Ramos (cell line): Measurements from ENCODE around the gene ACKR1.

Source experiments
- in situ Hi-C: fragments of 300-500 bp; cut with MboI; formaldehyde crosslinking; loops from one replicate; pipeline ENCODE4 v1.14.3; 2022; ENCODE audit warnings: low sequenced_read_pairs; ENCODE audit not compliant: unreplicated experiment

The ACKR1 gene, protein sequence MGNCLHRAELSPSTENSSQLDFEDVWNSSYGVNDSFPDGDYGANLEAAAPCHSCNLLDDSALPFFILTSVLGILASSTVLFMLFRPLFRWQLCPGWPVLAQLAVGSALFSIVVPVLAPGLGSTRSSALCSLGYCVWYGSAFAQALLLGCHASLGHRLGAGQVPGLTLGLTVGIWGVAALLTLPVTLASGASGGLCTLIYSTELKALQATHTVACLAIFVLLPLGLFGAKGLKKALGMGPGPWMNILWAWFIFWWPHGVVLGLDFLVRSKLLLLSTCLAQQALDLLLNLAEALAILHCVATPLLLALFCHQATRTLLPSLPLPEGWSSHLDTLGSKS

DNA sequence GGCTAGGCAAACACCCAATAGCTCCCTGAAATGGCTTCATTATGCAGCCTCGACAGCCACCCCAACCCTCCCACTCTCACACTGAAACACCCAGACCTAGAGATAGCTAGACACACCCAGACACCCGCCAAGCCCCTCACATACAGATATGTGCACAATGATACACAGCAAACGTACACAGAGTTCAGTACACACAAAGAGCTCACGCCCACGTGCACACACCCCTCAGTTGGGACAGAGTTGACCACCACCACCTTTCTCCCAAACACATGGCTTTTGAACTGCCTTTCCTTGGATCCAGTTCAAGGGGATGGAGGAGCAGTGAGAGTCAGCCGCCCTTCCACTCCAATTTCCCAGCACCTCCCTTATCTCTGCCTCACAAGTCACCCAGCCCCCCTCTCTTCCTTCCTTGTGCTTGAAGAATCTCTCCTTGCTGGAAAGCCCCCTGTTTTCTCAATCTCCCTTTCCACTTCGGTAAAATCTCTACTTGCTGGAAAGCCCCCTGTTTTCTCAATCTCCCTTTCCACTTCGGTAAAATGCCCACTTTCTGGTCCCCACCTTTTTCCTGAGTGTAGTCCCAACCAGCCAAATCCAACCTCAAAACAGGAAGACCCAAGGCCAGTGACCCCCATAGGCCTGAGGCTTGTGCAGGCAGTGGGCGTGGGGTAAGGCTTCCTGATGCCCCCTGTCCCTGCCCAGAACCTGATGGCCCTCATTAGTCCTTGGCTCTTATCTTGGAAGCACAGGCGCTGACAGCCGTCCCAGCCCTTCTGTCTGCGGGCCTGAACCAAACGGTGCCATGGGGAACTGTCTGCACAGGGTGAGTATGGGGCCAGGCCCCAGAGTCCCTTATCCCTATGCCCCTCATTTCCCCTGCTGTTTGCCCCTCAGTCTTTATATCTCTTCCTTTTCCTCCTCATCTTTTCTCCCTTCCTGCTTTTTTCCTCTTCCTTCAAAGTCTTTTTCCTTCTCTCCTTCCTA, at the start of gene ACKR1:
Gene ACKR1, plus strand, starts transcription at position 715 of the 981 bp plus-strand sequence. Its CDS starts 85 bp downstream, at position 800.
- in situ Hi-C loops = no loop called here

DNA sequence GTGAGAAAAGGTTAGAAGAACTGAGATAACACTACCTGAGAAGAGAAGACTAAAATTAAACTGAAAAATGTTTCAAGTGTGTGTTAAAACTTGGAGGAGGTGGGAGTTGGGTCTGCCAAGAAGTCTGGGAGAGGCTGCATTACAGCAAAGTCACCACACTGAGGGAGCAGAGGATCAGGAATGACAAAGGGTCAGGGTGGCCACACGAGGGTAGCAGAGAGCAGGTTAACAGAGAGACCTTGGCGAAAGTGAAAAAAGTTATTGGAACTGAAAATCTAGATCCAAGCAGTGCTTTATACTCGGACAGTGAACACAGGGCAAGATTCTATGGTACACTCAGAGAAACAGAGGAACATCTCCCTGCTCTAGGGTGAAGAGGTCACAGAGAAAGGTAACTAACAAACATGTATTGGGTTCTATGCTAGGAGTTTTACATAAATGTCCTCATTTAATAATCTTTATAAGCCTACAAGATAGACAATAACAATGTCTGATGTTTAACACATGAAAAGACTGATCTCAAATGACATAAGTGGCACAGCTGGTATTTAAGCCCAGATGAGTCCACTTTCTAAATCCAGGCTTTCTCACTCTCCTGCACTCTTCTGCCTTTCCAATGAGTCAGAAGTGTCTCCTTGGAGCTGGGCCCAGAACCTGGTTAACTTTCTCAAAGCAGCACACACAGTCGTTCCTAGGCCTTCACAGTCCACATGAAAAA, 43.5 kb upstream of the ACKR1 start:
- in situ Hi-C loops = no loop called here

DNA sequence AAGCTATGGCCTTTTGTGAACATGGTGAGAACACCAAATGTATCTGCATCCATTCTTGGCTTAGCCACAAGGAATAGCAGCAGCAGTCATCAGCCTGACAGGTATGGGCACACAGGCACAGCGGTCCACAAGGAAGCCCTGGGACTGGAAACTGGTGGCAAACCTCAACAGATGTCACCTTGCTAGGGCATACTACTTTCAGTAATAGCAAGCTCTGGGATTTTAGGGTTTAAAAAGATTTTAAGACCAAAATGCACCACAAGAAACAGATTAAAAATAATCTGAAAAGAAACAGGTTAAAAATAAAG, 43.0 kb upstream of the ACKR1 start:
- in situ Hi-C loops = no loop called here

DNA sequence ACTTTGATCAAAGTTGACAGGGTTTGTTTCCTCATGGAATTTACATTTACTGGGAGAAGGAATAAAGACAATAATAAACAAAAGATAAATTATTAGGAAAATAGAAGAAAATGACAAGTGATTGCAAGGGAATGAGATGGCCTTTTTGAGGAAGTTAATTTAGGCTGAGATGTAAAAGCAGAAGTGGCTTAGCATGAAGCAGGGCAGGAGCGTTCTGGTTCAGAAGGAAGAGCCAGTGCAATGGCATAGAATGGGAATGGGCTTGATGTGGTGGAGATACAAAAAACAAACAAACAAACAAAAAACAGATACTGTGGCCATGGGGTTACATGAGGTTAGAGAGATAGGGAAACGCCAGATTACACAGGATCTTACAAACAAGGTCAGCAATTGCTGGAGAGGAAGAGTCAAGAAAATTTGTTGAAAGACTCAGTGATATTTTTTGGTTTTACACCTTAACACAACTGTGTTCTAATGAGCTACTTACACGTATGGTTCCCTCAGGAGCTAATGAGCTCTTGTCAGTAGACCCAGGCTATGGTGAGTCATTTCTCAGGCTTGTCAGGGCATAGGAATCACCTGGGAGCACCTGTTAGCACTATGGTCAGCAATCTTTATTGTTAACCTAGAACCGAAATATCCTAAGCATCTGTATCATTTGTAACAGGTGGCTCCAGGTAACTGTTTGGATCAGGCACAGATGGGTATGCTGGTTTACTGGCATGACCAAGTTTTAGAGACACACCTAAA, 42.0 kb upstream of the ACKR1 start:
- in situ Hi-C loops = no loop called here

DNA sequence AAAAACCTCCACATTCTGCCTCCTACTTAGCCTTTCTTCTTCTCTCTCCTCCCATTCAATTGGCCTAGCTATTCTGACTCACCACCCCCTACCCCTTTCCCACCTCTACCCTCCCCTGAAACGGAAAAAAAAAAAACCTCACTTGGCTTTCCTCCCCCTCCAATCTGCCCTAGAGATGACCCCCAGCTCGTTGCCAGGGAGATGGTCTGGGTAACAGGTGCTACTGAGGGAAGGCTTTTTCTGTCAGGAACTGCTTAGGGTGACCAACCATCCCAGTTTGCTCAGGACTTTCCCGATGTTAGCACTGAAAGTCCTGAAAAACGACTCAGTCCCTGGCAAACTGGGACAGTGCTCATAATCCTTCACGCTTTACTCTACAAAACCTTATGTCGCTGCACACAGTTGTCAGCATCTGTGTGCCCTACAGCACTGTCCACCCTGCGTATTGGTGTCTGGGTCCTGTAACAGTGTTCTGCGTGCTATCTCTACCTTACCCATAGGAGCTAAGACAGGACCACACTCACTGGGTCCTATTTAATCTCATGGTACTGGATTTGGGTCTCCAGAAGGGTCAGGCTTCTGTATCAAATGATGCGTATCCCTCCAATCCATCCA, 41.0 kb upstream of the ACKR1 start:
- in situ Hi-C loops = no loop called here

DNA sequence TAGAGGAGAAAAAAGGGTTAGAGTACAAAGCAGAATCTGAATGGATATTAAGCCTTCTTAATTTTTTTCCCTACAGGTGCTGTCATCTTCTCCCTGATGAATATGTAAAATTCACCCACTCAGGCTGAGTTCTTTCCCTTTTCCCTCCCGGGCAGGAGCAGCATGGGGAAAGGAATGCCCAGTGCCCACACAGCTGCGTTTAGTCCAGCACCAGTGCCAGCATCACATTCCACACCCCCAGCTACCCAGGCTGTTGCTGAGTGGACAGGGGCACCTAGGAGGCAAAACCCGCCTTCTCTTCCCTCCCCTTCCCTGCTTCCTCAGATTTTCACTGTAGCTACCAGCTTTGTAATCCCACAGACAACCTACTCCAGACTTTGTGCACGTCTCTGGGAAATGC, 36.6 kb upstream of the ACKR1 start:
- in situ Hi-C loops = no loop called here

DNA sequence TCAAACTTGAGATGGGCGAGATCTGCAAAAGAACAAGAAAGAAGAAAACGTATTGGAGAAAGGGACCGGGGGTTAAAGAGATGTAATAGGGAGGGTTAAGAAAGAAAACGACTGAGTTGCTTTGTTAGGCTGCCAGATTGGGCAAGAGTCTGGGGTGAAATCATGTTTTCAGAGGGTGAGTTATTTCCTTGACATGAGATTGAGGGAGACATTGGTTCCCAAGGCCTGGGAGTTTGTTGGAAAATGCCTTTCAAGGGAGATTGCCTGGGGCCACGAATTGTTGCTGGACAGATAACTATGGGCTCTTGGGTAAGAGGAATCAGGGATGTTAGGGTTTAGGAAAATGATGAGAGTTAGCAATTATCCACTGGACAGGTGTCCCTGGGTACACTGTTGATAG, 34.0 kb upstream of the ACKR1 start:
- in situ Hi-C loops = no loop called here

DNA sequence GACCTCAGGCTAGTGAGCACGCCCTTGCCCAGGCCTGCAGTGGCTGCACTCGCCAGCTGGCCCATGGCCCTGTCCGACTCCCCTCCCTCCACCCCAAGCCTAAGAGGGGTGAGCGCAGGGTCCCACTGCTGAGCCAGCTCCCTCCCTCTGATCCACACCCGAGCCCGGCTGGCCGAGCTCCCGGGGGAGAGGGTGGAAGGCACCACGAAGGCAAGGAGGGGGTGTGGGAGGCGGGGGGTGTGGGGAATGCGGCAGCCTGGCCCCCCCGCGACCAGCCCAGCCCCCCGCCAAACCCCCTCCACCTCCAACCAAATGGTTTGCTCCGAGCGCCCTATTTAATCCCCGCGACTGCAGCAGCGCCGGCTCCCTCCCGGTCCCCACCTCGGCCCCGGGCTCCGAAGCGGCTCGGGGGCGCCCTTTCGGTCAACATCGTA, 33.4 kb upstream of the ACKR1 start, which contains the start of gene CADM3:
Gene CADM3, plus strand, starts transcription at position 362 of the 434 bp plus-strand sequence. CDS start 151 bp downstream, outside the sequence.
- in situ Hi-C loops = no loop called here

DNA sequence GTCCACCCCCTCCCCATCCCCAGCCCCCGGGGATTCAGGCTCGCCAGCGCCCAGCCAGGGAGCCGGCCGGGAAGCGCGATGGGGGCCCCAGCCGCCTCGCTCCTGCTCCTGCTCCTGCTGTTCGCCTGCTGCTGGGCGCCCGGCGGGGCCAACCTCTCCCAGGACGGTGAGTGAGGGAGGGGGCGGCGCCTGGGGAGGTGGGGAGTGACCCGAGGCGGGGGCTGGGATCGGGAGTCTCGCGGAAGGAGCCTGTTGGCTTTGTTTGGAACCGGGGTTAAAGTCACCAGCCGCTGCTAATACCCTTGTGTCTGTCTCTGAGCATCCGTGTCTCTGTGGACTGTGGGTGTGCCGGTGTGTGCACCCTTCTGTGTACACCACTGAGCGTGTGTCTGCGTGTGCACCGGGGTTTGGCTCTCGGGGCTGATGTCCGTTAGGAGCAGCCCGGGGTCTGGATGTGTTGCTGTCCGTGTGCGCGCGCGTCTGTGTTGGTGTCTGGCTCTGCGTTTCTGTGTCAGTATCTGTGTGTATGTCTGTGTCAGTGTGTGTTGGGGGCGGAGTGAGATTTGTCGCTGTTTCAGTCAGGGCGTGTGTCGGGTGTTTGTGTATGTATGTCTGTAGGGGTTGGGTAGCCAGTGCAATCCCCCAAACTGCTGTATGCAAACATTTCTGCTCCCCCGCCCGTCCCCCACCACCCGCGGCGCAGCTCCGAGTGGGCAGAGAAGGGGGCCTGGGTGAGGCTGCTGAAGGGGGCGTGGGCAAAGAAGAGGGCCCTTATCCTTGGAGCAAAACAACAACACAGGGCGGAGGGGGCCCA, 32.8 kb upstream of the ACKR1 start:
- in situ Hi-C loops = no loop called here

DNA sequence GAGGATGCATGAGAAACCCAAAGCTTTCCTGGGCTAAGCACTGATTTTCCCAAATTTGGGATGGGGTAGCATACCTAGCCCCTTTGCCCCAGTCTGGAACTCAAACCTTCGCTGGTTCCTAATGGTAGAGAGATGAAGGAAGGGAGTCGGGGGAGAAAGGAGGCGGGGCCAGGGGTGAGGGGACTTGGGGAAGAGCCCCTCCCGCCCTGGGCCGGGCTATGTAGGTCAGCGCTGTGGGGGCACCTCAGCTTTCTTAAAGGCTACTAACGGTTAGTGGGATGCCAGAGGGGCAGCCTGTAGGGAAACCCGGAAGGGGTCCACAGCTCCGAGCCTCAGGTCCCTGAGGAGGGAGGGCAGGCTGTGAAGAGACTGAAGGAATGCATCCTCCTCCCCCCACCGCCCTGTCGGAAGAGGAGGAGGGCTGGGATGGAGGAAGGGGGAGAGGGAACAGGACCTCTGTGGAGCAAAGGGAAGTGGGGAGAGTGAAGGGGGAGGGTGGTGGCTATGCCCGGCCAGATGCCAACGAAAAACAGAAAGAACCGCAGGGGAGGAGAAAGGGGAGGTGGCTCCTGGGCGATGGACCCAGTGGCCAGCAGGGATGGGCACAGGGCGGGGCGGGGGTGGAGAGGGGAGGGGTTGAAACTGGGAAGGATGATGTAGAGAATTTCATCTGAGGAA, 31.9 kb upstream of the ACKR1 start:
- in situ Hi-C loops = no loop called here

DNA sequence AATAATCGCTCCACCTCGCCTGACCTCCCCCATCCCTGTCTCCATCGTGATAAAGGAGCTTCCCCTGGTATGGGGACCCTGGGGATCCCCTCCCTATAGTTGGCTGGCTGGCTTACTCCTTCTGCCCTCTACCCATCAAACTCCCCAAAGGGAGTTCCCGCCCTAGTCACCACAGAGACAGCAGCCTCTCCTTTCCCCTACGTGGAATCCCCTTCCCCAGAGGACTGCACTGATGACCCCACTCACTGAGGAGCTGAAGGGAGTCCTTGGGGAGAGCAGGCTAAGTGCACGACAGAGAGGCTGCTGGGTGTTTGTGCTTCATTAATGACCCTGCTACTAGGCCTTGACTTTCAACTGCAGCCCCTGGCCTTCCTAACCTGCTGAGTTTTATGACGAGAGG, 31.4 kb upstream of the ACKR1 start:
- in situ Hi-C loops = no loop called here

DNA sequence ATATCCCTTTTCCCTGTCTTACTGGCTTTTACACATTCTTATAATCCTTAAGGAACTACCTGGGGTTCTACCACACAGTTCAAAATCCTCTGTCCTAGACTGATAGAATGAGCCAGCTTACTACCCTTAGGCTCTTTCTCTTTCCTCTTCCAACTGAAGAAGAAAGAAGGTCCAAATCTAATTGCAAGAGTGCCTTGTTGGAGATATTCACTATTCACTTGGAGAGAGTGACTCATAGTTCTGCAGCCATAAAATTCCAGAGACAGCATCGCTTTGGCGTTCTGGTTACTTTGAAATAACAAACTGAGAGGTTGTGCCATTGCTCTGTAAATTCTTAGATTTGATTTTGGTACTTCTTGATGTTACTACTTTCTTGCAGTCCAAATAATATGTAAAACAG, 29.1 kb upstream of the ACKR1 start:
- in situ Hi-C loops = no loop called here

DNA sequence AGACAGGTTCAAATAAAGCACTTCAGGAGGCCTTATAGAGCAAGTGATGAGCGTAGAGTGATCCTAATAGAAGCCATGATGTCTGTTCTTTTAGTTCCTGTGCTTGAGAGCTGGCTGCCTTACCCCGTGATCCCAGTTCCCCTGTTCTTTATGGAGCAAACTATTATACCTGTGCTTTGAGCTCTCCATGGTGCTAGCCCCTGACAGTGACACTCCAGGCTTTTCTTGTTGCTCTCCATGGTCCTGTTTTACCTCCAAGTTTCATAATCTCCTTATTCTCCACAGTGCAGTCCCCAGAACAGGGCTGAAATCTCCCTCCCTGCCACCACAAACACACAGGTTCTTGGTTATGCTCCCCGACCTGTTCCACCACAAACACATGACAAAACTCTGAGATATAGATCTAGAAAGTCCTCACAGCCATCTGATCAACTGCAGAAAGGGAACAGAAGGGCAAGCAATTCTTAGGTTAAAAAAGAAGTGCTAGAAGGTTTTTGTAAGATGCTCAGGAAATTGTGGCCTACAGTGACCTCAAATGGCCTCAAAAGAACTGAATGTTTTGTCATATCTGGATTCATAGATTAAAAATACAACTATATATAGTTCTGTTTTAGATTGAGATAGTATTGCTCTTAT, 27.3 kb upstream of the ACKR1 start:
- in situ Hi-C loops = no loop called here

DNA sequence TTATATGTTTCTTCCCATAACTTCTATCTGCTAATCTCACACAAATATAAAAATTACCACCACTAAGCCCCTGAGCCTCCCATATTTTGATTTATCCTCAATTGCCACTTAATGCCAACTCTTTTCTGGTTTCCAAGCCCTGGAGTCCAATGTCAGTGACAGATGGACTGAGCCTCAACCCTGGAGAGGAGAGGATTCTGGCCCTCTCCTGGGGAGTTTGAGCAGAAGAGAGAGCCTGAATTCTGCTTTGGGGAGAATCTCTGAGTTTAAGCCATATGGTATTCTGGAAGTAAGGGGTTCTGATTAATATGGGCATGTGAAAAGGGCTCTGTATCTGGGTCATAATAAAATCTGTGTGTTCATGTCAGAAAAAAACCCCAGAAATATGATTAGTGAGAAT, 24.8 kb upstream of the ACKR1 start:
- in situ Hi-C loops = no loop called here

DNA sequence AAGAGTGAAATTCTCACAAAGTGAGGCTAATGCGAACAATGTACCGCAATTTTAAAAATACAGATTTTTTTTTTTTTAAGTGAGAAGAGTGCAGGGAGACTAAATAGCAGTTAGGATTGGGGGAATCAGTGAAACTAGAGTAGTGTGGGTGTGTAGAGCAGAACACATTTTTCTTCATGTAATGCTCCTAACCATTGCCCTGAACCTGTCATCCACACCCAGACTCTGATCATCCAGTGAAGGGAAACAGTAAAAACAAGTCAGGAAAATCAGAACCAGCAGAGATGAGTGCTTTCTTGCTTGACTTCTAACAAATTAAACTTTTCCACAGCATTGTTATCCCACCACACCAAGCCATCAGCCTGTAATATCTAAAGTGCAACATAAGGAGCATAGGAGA, 24.2 kb upstream of the ACKR1 start:
- in situ Hi-C loops = no loop called here

DNA sequence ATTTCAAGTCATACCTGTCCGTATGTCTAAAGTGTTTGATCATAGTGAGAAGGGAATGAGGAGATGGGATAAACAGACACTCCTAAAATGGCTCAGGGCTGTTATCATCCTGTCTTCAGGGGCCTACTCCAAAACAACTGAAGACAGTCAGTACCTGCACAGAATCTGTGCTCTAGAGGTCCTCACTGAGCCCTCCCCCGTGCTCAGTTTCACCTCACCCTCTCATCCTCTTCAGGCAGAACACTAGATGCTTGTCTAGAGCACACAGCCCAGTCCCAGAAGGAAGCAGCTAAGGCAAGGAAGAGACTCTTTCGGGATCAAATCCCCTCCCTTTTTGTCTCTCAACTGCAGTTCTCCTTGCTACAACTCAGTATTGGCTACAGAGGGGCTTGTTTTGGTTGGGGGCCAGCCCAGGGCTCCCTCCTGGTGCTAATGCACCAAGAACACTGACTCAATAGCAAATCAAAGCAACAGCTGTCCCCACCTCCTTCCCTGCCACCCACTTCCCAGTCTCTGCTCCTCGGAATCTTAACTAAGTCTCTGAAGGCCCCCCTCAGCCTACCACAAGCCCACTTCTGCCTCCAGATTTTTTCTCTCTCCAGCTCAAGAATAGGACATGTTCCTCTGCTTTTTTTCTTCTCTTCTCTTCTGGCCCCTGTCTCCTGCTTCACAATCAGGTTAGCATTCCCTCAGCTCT, 23.2 kb upstream of the ACKR1 start:
- in situ Hi-C loops = no loop called here

DNA sequence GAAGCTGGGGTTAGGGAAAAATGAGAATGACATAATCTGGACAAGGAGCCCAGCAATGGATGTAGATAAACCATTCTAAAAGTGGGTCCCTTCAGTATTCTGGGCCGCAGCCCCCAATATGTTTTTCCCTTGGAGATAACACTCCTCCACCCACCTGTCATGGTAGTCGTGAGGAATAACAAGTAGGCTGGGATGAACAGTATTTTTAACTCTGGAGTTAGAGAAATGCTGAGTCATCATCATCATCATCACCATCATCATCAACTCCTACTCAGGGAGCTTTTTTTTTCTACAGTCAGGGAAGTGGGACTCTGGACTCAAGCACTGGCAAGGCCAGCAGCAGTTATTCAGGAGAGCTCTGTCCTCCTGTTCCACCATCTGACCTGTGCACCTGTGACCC, 20.5 kb upstream of the ACKR1 start:
- in situ Hi-C loops = no loop called here
